EL (cell line): ENCODE results near the gene AGMAT.

Experiments used
- DNase-seq: peaks from one replicate; pipeline ENCODE4 v3.0.0-alpha.2; 2016

Gene AGMAT

DNA sequence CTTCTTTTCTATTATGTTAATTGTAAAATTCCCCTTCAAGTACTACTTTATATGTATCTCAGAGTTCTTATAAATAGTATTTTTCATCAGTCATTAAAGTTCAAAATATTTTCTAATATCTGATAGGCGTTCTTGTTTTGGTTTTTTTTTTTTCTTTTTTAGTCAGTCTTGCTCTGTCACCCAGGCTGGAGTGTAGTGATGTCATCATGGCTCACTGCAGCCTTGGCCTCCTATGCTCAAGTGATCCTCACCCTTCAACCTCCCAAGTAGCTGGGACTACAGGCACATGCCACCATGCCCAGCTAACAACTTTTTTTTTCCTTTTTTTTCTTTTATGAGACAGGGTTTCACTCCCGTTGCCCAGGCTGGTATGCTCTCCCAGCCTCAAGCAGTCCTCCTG, 27.3 kb downstream of the AGMAT start:
- no peak for DNase-seq

DNA sequence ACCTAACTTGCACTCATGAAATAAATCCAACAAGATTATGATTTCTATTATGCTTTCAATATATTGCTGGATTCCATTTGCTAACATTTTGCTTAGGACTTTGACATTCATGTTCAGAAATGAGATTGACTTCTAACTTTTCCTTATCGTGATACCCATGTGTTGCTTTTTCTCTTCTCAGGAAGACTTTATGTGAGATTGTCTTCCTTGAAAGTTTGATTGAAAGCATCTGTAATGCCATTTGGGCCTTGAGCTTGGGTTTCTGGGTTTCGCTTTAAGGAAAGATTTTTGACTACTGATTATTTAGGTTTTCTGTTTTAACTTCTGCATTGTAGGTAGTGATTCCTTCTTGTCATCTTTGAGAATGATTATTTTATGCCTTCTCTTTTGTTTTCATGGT, 27.8 kb downstream of the AGMAT start:
- DNase-seq, result no peak

DNA sequence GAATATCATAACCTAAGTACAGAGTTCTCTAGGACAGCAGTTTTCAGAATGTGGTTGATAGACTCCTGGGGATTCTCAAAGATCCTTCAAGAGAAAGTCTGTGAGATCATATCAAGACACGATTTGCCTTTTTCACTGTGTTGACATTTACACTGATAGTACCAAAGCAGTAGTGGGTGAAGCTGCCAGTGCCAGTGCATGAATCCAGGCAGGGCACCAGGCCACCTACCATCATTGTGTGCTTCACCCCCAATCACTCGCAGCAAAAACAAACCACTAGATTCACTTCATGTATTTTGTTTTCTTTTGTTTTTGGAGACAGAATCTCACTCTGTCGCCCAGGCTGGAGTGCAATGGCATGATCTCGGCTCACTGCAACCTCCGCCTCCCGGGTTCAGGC, 34.3 kb downstream of the AGMAT start:
- DNase-seq, result no peak

DNA sequence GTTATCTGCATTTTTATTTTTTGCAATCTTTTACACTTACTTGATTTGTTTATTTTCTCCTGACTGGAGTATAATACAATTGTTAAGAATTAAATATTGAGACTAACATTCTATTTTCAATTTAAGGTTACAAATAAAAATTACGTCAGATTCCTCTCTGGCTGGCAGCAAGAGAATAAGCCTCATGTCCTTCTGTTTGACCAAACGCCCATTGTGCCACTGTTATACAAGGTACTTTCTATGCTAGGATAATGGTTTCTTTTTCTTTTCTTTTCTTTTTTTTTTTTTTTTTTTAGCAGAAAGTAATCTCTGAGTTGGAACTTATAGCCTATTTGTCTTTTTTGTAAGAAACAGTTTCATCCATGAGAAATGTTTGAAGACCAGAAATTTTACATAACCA, 38.2 kb downstream of the AGMAT start:
- no peak for DNase-seq

DNA sequence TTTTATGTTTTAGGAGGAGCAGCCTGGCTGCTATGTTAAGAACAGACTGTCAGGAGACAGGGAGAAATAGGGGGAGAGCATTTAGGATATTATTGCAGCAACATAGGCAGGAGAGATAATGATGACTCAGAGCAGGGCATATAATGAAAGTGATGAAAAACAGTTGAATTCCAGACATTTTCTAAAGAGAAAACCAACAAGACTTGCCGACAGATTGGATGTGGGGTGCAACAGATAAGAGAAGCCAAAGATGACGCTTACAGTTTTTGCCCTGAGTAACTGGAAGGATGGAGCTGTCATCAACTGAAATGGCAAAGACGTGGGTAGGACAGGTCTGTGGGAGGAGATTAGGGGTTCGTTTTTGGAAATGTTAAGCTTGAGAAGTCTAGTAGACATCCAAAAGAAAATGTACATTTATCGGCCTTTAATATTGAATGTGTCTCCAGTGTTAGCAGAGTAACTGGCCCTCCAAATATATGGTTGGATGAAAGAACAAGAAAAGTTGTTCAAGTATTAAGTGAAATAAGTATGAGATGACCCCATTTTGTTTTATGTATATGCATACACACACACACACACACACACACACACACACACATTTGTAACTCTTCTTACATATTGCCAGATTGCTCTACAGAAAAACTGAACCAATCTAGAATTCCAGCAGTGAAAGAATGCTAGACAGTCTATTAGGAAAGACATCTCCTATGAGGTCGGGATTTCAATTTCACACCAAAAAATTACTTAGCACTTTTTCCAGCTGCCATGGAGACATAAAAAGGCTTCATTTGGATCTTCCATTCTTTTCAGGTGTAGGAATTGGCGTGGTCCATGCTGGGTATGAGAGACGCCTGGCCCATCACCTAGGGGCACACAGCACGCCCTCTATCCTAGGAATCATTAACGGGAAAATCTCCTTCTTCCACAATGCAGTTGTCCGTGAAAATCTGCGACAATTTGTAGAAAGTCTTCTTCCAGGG, 41.0 kb downstream of the AGMAT start:
- DNase-seq, result peak; percentile 59

DNA sequence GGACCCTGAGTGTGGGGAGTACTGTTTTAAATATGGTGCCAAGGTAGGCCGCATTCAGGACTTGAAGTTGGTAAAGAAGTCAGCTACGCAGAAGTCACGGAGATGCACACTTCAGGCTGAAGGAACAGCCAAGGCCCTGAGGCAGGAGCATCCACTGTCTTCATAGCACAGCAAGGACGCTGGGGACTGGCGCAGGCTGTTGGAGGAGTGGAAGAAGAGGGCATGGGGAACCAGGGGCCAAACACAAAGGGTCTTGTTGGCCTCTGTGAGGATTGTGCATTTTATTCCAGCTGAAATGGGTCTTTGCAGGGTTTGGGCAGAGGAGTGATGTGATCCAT, 41.6 kb downstream of the AGMAT start:
- no peak for DNase-seq

DNA sequence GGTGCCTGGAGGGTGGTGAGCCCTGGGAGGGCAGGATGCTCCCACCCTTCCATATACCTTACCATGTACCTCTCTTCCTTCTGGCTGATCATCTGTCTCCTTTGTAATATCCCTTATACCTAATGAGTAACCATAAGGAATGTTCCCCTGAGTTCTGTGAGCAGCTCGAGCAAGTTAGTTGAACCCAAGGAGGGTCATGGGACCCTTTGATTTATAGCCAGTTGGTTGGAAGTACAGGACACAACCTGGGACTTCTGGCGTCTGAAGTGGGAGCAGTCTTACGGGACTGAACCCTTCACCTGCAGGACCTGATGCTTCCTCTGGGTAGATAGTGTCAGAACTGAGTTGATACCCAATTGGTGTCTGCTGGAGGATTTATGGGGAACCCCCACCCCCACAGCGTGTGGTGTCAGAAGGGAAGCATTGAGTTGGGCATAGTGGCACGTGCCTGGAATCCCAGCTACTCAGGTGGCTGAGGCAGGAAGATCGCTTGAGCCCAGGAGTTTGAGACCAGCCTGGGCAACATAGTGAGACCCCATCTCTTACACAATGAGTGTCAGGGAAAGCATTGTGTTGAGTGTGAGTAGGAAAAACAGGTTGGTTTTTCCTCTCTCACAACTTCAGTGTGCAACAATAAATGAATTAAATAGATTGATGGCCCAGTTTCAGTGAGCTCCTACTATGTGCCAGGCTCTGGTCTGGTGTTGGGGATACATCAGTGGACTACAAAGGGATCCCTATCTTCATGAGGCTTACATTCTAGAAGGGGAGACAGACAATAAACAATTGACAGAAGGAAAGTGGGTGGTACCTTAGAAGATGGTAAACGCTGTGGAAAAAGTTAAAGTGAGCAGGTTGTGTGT, 42.2 kb downstream of the AGMAT start:
- DNase-seq, result no peak

DNA sequence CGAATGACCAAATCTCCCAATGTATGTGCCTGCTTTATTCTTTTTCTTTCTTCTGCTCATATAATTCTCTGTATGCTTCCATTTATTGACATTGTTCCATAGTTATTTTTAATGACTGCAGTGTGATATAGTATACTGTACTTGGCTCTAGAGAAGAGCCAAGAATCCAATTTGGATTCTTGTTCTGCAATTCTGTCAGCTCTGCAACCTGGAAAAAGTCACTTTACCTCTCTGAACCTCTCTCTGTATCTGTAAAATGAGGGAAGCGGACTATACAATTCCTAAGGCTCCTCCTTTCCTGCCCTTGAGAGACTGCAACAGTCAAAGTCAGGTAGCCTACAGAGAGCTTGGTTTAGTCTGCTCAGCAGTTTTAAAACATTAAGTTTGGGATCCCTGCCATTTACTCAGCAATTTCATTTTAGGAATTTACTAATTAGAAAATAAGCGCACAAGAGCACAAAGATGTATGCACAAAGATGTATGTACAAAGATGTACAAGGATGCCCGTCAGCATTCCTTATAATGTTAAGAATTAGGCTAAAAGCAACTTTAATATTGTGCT, 43.5 kb downstream of the AGMAT start:
- no peak for DNase-seq

DNA sequence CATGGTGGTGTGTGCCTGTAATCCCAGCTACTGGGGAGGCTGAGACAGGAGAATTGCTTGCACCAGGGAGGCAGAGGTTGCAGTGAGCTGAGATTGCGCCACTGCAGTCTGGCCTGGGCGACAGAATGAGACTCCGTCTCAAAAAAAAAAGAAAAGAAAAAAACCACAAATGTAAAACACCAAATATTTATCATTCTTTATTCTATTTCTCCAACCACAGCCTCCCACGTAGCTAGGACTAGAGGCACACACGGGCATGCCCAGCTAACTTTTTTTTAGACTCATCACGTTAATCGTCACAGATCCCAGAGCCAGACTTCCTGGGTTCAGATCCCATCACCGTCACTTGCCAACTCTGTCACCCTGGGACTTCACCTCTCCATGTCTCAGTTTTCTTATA, 44.7 kb downstream of the AGMAT start:
- peak; percentile 42 for DNase-seq

DNA sequence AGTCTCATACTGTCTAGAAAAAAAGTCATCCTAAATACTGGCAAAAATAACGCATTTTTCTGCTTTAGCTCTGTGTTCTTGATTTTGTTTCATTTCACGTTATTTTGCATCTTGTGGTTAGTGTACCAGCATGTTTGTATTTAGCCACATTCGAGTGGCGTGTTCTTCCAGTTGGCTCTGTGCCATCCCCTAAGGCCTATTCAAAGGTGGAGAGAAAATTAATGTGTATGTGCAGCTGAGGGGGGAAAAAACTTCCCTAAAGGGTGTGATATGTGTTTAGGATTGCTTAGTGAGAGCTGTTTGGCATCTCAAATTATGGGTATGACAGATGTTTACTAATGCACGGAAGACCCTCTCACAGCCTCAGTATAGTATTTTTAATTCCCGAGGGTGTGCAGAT, 46.1 kb downstream of the AGMAT start:
- no peak for DNase-seq

DNA sequence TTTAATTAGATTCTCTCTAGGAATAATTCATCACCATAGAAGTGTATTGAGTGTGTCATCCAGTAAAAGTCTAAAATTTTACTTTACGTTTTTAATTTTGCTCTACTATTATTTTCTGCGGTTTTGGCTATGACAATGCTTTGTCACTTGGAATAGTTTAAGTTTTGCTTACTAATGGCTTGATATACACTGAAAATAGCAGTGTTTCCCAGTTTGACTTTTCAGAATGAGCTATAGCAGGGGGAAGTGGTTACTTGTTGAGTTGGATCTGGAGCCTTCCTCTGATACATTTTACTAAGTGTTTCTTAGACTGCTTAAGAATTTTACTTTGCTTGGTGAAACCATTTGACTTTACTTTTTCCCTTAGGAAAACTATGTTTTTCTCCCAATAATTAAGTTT, 53.2 kb downstream of the AGMAT start:
- no peak for DNase-seq

DNA sequence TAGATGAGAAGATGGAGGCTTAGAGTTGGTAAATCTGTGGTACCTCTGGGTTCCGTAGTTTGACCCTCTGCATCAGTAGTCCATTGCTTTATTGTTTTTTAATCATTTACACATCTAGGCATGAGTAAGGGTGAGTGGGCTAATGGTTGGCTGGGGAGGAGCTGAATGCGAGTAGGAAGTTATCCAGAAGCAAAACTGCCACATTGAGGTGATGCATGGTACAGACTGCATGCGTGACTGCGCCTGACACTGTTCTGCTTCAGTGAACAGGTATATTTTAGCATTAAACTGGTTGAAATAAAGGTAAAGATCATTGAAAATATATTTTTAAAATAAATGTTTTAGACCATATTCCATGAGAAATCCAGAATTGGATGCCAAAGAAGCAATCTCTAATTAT, 53.8 kb downstream of the AGMAT start:
- no peak for DNase-seq

DNA sequence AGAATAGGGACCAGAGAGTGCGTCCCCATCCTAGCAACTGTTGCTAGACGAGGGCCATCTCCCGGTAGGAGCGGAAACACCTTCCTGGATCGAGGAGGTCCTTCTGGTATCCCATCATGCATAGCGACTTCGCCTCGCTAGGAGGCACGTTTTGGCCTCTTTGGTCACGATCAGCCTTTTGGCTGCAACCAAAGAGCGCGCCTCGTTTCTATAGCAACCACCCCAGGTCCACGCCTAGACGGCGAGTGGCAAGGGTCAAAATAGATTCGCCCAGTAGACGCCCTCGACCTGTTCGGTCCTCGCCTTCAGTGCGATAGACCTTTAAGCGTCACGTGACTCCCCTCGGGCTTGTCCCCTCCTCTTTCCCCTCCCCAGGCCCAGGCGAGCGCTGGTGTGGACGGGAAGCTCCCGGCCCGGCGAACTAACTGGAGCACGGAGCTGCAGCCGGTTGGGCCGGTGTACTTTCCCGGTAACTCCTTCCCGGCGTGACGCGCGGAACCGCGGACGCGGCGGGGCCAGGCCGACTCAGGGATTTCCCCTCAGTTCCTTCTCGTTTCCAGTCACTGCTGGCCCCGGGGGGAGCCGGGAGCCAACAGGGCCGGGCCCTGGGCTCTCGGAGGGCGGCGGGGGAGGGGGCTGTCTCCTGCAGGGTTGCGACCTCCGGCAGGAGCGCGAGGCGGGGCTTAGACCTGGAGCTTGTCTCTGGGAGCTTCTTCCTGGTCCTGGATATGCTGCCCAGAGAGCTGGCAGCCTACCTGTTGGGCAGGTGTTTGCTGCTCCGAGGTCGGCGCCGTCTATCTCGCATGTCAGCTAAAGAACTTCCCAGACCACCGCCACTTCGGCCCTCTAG, 58.1 kb downstream of the AGMAT start, which contains the start of gene DNAJC16:
DNAJC16 (plus strand) TSS at position 359 of the 850 bp plus-strand sequence. CDS start 2,258 bp downstream, outside the sequence.
- DNase-seq, result peak; percentile 100

DNA sequence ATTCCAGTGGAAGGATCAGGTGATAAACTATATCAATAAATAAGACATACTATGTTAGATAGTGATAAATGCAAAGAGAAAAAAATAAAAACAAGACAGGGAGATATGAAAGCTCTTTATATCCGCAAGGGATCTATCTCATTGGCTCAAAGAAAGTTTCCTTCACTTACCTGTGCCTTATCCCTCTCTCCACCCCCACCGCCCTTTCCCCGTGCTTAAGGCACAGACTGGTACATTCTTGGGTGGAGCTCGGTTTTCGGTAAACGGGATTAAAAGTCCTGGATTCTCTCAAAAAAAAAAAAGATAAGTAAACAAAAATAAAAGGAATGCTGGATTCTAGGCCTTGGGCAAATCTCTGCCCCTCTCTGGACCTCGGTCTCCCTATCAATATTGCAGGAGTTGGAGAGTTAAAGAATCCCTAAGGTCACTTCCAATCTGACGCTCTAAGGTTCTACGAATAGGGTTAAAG, 58.8 kb downstream of the AGMAT start:
- no peak for DNase-seq

DNA sequence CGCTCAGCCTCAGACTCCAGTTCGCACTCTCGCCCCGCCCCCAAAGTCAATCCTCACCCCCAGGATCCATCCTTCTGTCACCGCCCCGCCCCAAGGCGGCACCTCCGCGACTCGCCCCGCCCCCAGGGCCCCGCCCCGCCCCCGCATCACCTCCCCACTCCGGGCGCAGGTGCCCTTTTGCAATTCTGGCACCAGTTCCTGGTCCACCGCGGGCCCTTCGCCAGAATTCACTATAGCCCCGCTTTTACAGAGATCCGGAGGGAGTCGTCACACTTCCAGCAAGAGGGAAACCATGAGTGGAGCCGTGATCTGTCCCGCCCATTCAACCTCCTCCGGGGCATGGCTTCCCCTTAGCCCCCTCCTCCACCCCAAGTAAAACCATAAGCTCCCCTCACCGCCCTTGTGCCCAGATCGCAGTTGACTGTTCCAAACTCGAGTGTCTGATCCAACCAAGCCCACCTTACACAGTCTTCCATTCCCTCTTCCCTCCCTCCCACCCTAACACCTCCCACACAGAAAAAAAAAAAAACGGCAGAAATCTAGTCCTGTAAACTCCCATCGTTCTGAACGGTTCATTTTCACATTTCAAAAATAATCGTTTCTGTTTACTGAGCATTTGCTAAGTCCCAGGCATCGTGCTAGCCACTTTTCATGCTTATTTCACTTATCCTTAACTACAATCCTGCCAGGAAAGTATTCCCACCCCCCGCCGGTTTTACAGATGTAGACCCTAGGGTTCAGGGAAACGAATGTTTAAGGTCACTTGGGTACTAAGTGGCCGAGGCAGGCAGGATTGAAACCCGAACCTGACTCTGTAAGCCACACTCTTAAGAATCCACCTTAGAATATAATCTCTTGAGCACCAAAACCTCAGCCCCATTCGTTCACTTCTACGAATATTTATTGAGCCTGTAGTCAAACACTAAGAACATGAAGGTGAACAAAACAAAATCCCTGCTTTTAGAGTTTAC, 59.5 kb downstream of the AGMAT start:
- DNase-seq, result peak; percentile 99

DNA sequence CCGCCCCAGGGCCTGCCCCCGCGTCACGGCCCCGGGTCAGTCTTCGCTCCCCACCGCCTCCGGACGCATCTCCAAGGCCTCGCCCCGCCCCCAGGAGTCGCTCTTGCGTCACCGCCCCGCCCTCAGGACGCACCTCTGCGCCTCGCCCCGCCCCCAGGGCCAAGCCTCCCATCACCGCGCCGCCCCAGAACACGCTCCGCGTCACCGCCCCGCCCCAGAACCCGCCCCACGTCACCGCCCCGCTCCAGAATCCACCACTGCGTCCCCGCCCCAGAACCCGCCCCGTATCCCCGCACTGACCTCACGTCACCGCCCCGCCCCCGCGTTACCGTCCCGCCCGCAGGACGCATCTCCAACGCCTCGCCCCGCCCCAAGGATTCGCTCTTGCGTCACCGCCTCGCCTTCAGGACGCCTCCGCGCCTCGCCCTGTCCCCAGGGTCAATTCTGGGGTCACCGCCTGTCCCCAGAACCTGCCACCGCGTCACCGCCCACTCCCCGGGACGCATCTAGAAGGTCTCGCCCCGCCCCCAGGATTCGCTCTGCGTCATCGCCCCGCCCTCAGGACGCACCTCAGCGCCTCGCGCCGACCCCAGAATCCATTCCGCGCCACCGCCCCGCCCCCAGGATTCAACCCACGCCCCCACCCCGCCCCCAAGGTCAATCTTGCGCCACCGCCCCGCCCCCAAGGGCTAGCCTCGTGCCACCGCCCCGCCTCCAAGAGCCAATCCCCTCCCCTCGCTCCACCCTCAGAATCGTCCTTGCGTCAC, 60.4 kb downstream of the AGMAT start:
- DNase-seq, result peak; percentile 96

DNA sequence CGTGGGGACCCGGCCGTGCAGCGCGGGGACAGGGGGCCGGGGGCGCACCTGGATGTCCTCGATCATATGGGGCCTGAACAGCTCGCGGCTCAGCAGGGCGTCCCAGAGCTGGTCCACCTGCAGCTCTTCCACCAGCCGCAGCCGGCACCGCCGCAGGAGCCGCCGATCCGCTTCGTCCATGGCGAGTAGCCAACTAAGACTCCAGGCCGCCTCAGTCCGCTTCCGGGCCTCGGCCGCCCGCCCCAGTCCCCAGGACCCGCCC, 60.9 kb downstream of the AGMAT start, which contains the start of gene CASP9:
CASP9 (minus strand) TSS at position 195 of the 262 bp plus-strand sequence; CDS start at position 180, 15 bp downstream.
- no peak for DNase-seq

DNA sequence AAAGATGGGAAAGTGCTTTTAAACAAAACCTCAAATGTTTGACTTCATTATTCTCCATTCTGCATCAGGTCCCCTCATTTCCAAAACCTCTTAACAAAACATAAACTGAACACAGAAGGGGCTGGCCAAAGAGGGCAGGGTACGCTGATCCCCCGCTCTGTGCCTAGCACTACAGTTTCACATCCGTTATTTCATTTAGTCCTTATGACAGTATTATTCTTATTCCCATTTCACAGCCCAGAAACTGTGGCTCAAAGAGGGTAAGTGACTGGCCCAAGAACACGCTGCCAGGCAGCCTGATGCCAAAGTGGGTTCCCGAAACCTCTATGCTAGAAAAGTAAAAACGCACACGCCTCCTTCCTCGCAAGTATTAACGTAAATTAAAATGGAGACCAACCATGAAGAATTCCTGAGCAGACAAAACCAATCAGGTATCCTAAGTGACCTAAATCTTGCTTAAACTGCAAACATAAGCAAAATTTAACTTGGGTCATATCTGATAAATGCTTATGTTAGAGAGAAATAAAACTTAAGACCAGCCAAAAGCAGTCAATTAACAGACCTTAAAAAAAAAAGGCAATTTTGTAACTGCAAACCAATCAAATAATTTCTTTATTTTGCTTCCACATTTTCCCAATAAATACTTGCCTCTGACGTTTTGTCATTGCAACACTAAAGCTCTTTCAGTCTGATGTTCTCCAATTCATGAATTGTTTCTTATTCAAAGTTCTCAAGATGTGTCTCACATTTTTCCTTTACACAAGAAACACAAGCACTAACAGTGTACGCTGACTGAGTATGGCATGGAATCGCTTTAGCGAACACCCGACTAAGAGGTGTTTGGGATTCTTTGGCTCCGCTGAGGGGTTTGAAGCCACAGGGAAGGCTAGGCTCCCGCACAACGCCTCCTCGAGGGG, 61.5 kb downstream of the AGMAT start:
- no peak for DNase-seq

DNA sequence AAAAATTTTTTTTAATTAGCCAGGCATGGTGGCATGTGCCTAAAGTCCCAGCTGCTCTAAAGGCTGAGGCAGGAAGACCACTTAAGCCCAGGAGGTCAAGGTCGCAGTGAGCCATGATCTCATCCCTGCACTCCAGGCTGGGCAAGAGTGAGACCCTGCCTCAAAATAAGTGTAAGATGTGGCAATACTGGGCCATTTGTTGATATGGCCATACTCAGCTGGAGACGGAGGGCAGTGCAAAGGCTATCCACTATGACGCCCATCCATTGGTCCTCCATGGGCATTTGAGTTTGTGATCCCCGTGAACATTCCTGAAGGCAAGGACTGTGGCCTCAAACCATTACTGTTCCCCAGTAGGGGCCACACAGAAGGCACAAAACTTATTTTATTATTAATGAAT, 62.3 kb downstream of the AGMAT start:
- no peak for DNase-seq
